OCI-LY3 (cell line): ENCODE data around the gene VSX1.

Experiments
- CTCF ChIP-seq: fragments of 200-600, 300-600 bp; sonication (generic); IDR thresholded peaks from 2 replicates; pipeline ENCODE4 v1.5.1; 2014; ENCODE audit warnings: antibody characterized with exemption, low read length, low read depth
- EZH2phosphoT487 ChIP-seq: fragments of 200-600 bp; shearing (Covaris generic); IDR thresholded peaks from 2 replicates; pipeline ENCODE4 v1.6.1; 2018; ENCODE audit warnings: antibody characterized with exemption, mixed run types, low read depth

- TF ChIP-seq CTCF, result no peak
- TF ChIP-seq EZH2phosphoT487, result no peak
Observed at GRCh38 chr20:25039697-25040437, 42.1 kb downstream of the VSX1 start.
